Stomach (tissue), 4 donors: ENCODE measurements around the gene NCKAP5.

Experiments used
- EP300 ChIP-seq: sonication (generic); formaldehyde crosslinking; IDR thresholded peaks from one replicate; pipeline ENCODE4 v1.6.1; 2017; ENCODE audit warnings: antibody characterized with exemption
- POLR2A ChIP-seq, 4 donors: fragments of 450-650 bp; IDR thresholded peaks; one replicate each; pipeline ENCODE4 v1.6.1; 2016; ENCODE audit warnings: antibody characterized with exemption in 4 of 4, control low read depth in 2 of 4, mild to moderate bottlenecking in 1 of 4, moderate library complexity in 1 of 4
- POLR2AphosphoS5 ChIP-seq, 3 donors: sonication (generic); formaldehyde crosslinking; IDR thresholded peaks; one replicate each; pipeline ENCODE4 v1.6.1; 2016; ENCODE audit warnings: antibody characterized with exemption in 3 of 3
- TF ChIP-seq, protein P1 (sequence below), 7 experiments: fragments of 450-650 bp in 4 of 7; fragments of 200-600 bp in 3 of 7; sonication (generic) in 3 of 7; IDR thresholded peaks; one replicate each; pipeline ENCODE4 v1.5.1; 2016 to 2019; ENCODE audit warnings: antibody characterized with exemption in 7 of 7, control low read depth in 2 of 7, mild to moderate bottlenecking in 1 of 7

- TF ChIP-seq, protein P1, sequence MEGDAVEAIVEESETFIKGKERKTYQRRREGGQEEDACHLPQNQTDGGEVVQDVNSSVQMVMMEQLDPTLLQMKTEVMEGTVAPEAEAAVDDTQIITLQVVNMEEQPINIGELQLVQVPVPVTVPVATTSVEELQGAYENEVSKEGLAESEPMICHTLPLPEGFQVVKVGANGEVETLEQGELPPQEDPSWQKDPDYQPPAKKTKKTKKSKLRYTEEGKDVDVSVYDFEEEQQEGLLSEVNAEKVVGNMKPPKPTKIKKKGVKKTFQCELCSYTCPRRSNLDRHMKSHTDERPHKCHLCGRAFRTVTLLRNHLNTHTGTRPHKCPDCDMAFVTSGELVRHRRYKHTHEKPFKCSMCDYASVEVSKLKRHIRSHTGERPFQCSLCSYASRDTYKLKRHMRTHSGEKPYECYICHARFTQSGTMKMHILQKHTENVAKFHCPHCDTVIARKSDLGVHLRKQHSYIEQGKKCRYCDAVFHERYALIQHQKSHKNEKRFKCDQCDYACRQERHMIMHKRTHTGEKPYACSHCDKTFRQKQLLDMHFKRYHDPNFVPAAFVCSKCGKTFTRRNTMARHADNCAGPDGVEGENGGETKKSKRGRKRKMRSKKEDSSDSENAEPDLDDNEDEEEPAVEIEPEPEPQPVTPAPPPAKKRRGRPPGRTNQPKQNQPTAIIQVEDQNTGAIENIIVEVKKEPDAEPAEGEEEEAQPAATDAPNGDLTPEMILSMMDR (IDR thresholded peaks at IDR 0.05) = no peak
- TF ChIP-seq POLR2AphosphoS5 (IDR thresholded peaks at IDR 0.05) = no peak
- no peak for TF ChIP-seq POLR2A (IDR thresholded peaks at IDR 0.05)
- no peak for TF ChIP-seq EP300
Observed at GRCh38 chr2:132665401-132666140, 902.7 kb downstream of the NCKAP5 start.
